OCI-LY1 (cell line): ENCODE data around the gene VPS41.

Experiments used
- H2AFZ ChIP-seq: fragments of 200-600 bp; sonication (generic), shearing (Covaris generic); 2 replicates; pipeline ENCODE4 v1.6.0; 2014; ENCODE audit warnings: antibody characterized with exemption, mild to moderate bottlenecking, low read length
- H3F3A ChIP-seq: fragments of 200-600 bp; sonication (generic), shearing (Covaris generic); 2 replicates; pipeline ENCODE4 v1.6.0; 2014; ENCODE audit warnings: mild to moderate bottlenecking, antibody characterized with exemption, low read length, moderate library complexity; ENCODE audit not compliant: insufficient read depth
- H3K27ac ChIP-seq: fragments of 200-600 bp; sonication (generic); 2 replicates; pipeline ENCODE4 v1.5.1; 2014; ENCODE audit warnings: low read length, mixed run types, mild to moderate bottlenecking, low read depth; ENCODE audit not compliant: poor library complexity, severe bottlenecking
- H3K27me3 ChIP-seq: fragments of 200-600 bp; sonication (generic); 2 replicates; pipeline ENCODE4 v1.6.0; 2014; ENCODE audit warnings: antibody characterized with exemption, mild to moderate bottlenecking, low read length, moderate library complexity; ENCODE audit not compliant: insufficient read depth
- H3K36me3 ChIP-seq: fragments of 200-600 bp; sonication (generic); 2 replicates; pipeline ENCODE4 v1.6.1; 2014; ENCODE audit warnings: mild to moderate bottlenecking, antibody characterized with exemption, low read length, moderate library complexity, mixed read lengths; ENCODE audit not compliant: insufficient read depth
- H3K4me1 ChIP-seq: fragments of 200-600 bp; sonication (generic); 2 replicates; pipeline ENCODE4 v1.5.1; 2014; ENCODE audit warnings: mild to moderate bottlenecking, low read length, moderate library complexity; ENCODE audit not compliant: insufficient read depth, severe bottlenecking
- H3K4me2 ChIP-seq: fragments of 200-600 bp; sonication (generic), shearing (Covaris generic); 2 replicates; pipeline ENCODE4 v1.6.1; 2014; ENCODE audit warnings: low read length
- H3K4me3 ChIP-seq: fragments of 200-600 bp; sonication (generic); 2 replicates; pipeline ENCODE4 v1.5.1; 2014; ENCODE audit warnings: low read length, low read depth, mild to moderate bottlenecking, mixed read lengths; ENCODE audit not compliant: poor library complexity, severe bottlenecking
- H3K79me2 ChIP-seq: fragments of 200-600 bp; shearing (Covaris generic); 2 replicates; pipeline ENCODE4 v1.6.1; 2016; ENCODE audit warnings: mixed run types, low read length, mixed read lengths; ENCODE audit not compliant: insufficient read depth
- H3K9ac ChIP-seq: fragments of 200-600 bp; sonication (generic), shearing (Covaris generic); 2 replicates; pipeline ENCODE4 v1.6.1; 2014; ENCODE audit warnings: mild to moderate bottlenecking, low read length, mixed read lengths
- H3K9me2 ChIP-seq: fragments of 200-600 bp; sonication (generic), shearing (Covaris generic); 2 replicates; pipeline ENCODE4 v1.6.1; 2014; ENCODE audit warnings: low read depth, mild to moderate bottlenecking, low read length, mixed read lengths
- H3K9me3 ChIP-seq: fragments of 200-600 bp; shearing (Covaris generic); 2 replicates; pipeline ENCODE4 v1.6.1; 2014; ENCODE audit warnings: low read length, mixed read lengths
- H4K20me1 ChIP-seq: fragments of 200-600 bp; sonication (generic), shearing (Covaris generic); 2 replicates; pipeline ENCODE4 v1.6.0; 2016; ENCODE audit warnings: mild to moderate bottlenecking, low read length; ENCODE audit not compliant: insufficient read depth
- CTCF ChIP-seq: fragments of 200-600 bp; sonication (generic), shearing (Covaris generic); IDR thresholded peaks from 2 replicates; pipeline ENCODE4 v1.5.1; 2017; ENCODE audit warnings: mild to moderate bottlenecking, antibody characterized with exemption, low read length, moderate library complexity, mixed read lengths
- EZH2 ChIP-seq: fragments of 200-600 bp; sonication (generic), shearing (Covaris generic); IDR thresholded peaks from 2 replicates; pipeline ENCODE4 v1.8.0; 2017; ENCODE audit warnings: borderline replicate concordance, mixed run types, mild to moderate bottlenecking, antibody characterized with exemption, low read length, moderate library complexity, mixed read lengths

The VPS41 gene

GRCh38 chr7:38798552-38799267 lies 110.3 kb downstream of the VPS41 start:
- Histone ChIP-seq H3K9ac (no peak overlapping the region), H3K4me3 (no peak overlapping the region), H3K27ac (no peak overlapping the region), H3K4me1 (no peaks in the 10 kb centered on the region), H2AFZ (no peak overlapping the region), H3F3A (no peaks in the 10 kb centered on the region), H3K27me3 (no peaks in the 10 kb centered on the region), H4K20me1 (no peaks in the 10 kb centered on the region), H3K36me3 (peaks cover 8% of the 10 kb centered on the region; the same call in 1 of the 2 replicates), H3K9me3 (no peaks in the 10 kb centered on the region), H3K79me2 (no peaks in the 10 kb centered on the region), H3K9me2 (no peaks in the 10 kb centered on the region), H3K4me2 (no peak overlapping the region)
- no peak for TF ChIP-seq CTCF

DNA sequence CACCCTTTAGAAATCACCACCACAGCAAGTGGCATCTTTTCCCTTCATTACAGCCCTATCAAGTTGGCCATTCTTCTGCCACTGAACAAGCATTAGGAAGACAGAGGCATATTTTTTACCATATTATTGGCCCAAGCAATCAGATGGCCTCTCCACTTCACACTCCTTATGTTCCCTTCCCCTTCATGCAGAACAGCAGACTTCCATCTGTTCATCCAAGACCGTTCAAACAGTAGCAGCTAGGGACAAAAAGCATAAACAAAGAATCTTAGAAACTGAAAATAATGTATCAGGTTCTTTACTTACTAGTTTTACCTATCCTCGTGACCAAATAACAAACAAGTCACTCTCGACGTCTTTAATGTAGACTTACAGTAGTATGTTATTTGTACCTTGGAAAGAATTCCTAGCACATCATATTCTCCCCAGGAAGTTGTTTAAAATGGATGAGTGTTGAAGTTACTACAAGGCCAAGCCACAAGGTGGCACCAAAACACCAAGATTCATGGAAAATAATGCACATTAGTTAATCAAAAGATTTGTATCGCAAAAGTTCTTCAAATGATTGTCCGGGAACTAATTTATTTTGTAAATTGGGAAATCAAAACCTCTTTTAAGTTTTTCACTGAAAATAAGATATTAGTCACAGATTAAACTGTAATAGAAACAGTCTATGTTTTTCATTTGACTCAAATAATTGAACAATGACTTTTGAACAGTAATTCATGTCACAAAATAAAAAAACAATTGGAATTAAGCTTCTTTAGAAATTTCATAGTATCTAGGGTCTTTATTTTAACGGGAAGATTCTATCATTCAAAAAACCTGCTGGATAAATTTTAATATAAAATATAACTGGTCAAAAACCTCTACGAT lies 112.1 kb downstream of the VPS41 start:
- no peaks in the 10 kb centered on the region for H3K4me1 ChIP-seq
- no peak overlapping the region for H3K4me3 ChIP-seq
- no peaks in the 10 kb centered on the region for H3K27me3 ChIP-seq
- H3F3A ChIP-seq: no peaks in the 10 kb centered on the region
- peaks cover 16% of the 10 kb centered on the region; the same call in 1 of the 2 replicates for H3K36me3 ChIP-seq
- no peak overlapping the region for H3K4me2 ChIP-seq
- H2AFZ ChIP-seq: no peak overlapping the region
- H3K27ac ChIP-seq: no peak overlapping the region
- no peaks in the 10 kb centered on the region for H3K9me2 ChIP-seq
- no peaks in the 10 kb centered on the region for H3K79me2 ChIP-seq
- H3K9ac ChIP-seq: no peak overlapping the region
- no peaks in the 10 kb centered on the region for H4K20me1 ChIP-seq
- H3K9me3 ChIP-seq: no peaks in the 10 kb centered on the region
- TF ChIP-seq EZH2 (no peak), CTCF (peak; percentile 97)

DNA sequence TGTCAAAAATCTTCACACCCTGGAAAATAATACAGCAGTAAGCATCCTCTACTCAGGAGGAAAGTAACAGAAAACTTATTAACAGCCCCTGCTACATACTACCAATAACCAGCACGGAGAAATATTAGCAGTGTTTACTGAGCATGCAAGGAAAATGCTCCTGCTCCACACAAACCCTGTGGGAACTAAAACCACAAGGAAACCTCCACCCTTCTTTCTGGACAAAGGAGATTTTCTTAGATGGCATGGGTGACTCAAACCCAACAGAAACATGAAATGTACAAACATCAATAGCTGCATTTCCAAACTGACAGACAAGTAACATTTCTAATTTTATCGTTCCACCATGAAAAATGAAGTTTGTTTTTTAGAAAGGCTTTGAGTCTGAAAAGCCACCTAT lies 113.4 kb downstream of the VPS41 start:
- H3K27me3 ChIP-seq: no peaks in the 10 kb centered on the region
- peaks cover 23% of the 10 kb centered on the region; the same call in 1 of the 2 replicates for H3K36me3 ChIP-seq
- no peak for TF ChIP-seq CTCF
- no peak for TF ChIP-seq EZH2
- no peak overlapping the region for H3K4me2 ChIP-seq
- no peaks in the 10 kb centered on the region for H4K20me1 ChIP-seq
- no peaks in the 10 kb centered on the region for H3F3A ChIP-seq
- no peak overlapping the region for H3K4me3 ChIP-seq
- no peaks in the 10 kb centered on the region for H3K9me2 ChIP-seq
- H3K27ac ChIP-seq: no peak overlapping the region
- no peaks in the 10 kb centered on the region for H3K9me3 ChIP-seq
- H2AFZ ChIP-seq: no peak overlapping the region
- no peaks in the 10 kb centered on the region for H3K4me1 ChIP-seq
- no peak overlapping the region for H3K9ac ChIP-seq
- H3K79me2 ChIP-seq: no peaks in the 10 kb centered on the region
